Endothelial cell of umbilical vein (primary cell): ENCODE results near the gene SLC10A4. TPM values are rescaled to one million over a fixed set of nuclear protein-coding genes. Genes with fewer than 3 reads are reported as not detected.
"Not testable (repeated sequence)": the region's sequence is repeated elsewhere in the genome, so short reads cannot be mapped to it uniquely, and the experiment has no call there.

Source experiments
- BruUV-seq: library from RNA; stranded (reverse); fragments of 400-500 nt; replicated peaks from 2 replicates; lab custom pipeline; 2021; lab: Mats Ljungman, UMichigan
- CTCF ChIA-PET: fragments of 300-600, 350-600 bp; sonication (Branson Sonifier 250); formaldehyde crosslinking; loops from one replicate; lab custom pipeline; 2021; ENCODE audit warnings: antibody characterized with exemption, inconsistent platforms; lab: Charles Lee
- POLR2A ChIA-PET: fragments of 300-600, 350-600 bp; sonication (Branson Sonifier 250); formaldehyde crosslinking; loops from one replicate; lab custom pipeline; 2021; ENCODE audit warnings: antibody characterized with exemption, inconsistent platforms; lab: Charles Lee
- DNase-seq: peaks from one replicate; pipeline ENCODE4 v3.0.0-alpha.2; 2011; ENCODE audit warnings: low read depth, low spot score
- FAIRE-seq: peaks from 2 replicates; lab custom pipeline; 2011; peaks lifted over from hg19 to GRCh38; lab: Jason Lieb, UNC
- H2AFZ ChIP-seq: 2 replicates; pipeline ENCODE4 v1.6.0; 2012; ENCODE audit warnings: low read depth, low read length, control low read depth, inconsistent platforms
- H3K27ac ChIP-seq: 2 replicates; pipeline ENCODE4 v1.5.1; 2011; ENCODE audit warnings: low read depth, mild to moderate bottlenecking, control low read depth, low read length, moderate library complexity; ENCODE audit not compliant: insufficient read depth
- H3K27me3 ChIP-seq, 2 experiments: 2 replicates each; pipeline versions ENCODE4 v1.6.0 to v1.6.1; 2011; ENCODE audit warnings: low read length in 2 of 2, mixed read lengths in 1 of 2; ENCODE audit not compliant: control insufficient read depth in 2 of 2, insufficient read depth in 2 of 2
- H3K36me3 ChIP-seq, 2 experiments: 2 replicates in 1 of 2; 3 replicates in 1 of 2; pipeline ENCODE4 v1.5.1; 2011; ENCODE audit warnings: low read length in 2 of 2, mild to moderate bottlenecking in 1 of 2, moderate library complexity in 1 of 2; ENCODE audit not compliant: control insufficient read depth in 2 of 2, insufficient read depth in 2 of 2; ENCODE audit errors: extremely low read depth in 1 of 2
- H3K4me1 ChIP-seq: 3 replicates; pipeline ENCODE4 v1.5.1; 2011; ENCODE audit warnings: mild to moderate bottlenecking, low read length; ENCODE audit not compliant: control insufficient read depth, insufficient read depth; ENCODE audit errors: extremely low read depth
- H3K4me2 ChIP-seq: 2 replicates; pipeline ENCODE4 v1.6.1; 2011; ENCODE audit warnings: low read length, control low read depth, mixed read lengths; ENCODE audit not compliant: insufficient read depth
- H3K4me3 ChIP-seq, 3 experiments: fragments of 200-600 bp in 1 of 3; sonication (generic), shearing (Covaris generic) in 1 of 3; replicated peaks in 1 of 3; 2 replicates each; pipeline ENCODE4 v1.5.1; 2011 to 2016; ENCODE audit warnings: control low read depth in 3 of 3, low read length in 3 of 3, mild to moderate bottlenecking in 2 of 3, inconsistent platforms in 1 of 3, low read depth in 1 of 3, moderate library complexity in 1 of 3; ENCODE audit not compliant: insufficient read depth in 1 of 3
- H3K79me2 ChIP-seq: 2 replicates; pipeline ENCODE4 v1.6.0; 2012; ENCODE audit warnings: low read length, inconsistent platforms; ENCODE audit not compliant: control insufficient read depth, insufficient read depth
- H3K9ac ChIP-seq: replicated peaks from 2 replicates; pipeline ENCODE3; 2011; ENCODE audit warnings: low read length, control low read depth; ENCODE audit not compliant: insufficient read depth; ENCODE audit errors: extremely low read depth
- H3K9me1 ChIP-seq: replicated peaks from 3 replicates; pipeline ENCODE4 v1.6.0; 2011; ENCODE audit warnings: mild to moderate bottlenecking, low read length; ENCODE audit not compliant: control insufficient read depth, insufficient read depth; ENCODE audit errors: extremely low read depth
- H3K9me3 ChIP-seq: replicated peaks from 2 replicates; pipeline ENCODE4 v1.5.1; 2012; ENCODE audit warnings: low read length, inconsistent platforms; ENCODE audit not compliant: control insufficient read depth, insufficient read depth
- H4K20me1 ChIP-seq: replicated peaks from 2 replicates; pipeline ENCODE3; 2011; ENCODE audit warnings: mild to moderate bottlenecking, low read length; ENCODE audit not compliant: control insufficient read depth, insufficient read depth; ENCODE audit errors: extremely low read depth
- EZH2 ChIP-seq: IDR thresholded peaks from 2 replicates; pipeline ENCODE4 v1.6.1; 2012; ENCODE audit warnings: borderline replicate concordance, low read depth, mild to moderate bottlenecking, moderate library complexity, low read length, inconsistent platforms; ENCODE audit not compliant: severe bottlenecking
- FOS ChIP-seq: IDR thresholded peaks from 2 replicates; pipeline ENCODE4 v1.6.1; 2011; ENCODE audit warnings: mild to moderate bottlenecking, low read length, moderate library complexity, borderline replicate concordance; ENCODE audit not compliant: insufficient read depth
- GATA2 ChIP-seq: IDR thresholded peaks from 2 replicates; pipeline ENCODE4 v1.7.0; 2011; ENCODE audit warnings: low read depth, mild to moderate bottlenecking, moderate library complexity, mixed read lengths, low read length; ENCODE audit not compliant: insufficient read length, insufficient read depth
- JUN ChIP-seq: IDR thresholded peaks from 2 replicates; pipeline ENCODE4 v1.6.1; 2011; ENCODE audit warnings: borderline replicate concordance, low read depth; ENCODE audit not compliant: insufficient read length, insufficient read depth
- MYC ChIP-seq: IDR thresholded peaks from one replicate; pipeline ENCODE4 v1.6.1; 2011; ENCODE audit warnings: mild to moderate bottlenecking, low read depth, low read length
- POLR2A ChIP-seq: IDR thresholded peaks from 2 replicates; pipeline ENCODE4 v1.6.1; 2012; ENCODE audit warnings: low read depth, mild to moderate bottlenecking, control low read depth, low read length
- POLR2AphosphoS5 ChIP-seq: IDR thresholded peaks from 2 replicates; pipeline ENCODE4 v1.6.1; 2012; ENCODE audit warnings: low read depth, mild to moderate bottlenecking, control low read depth, low read length, moderate library complexity; ENCODE audit not compliant: insufficient read depth
- dilution Hi-C: fragments of 300-500 bp; cut with MboI; formaldehyde crosslinking; loops from one replicate; pipeline ENCODE4 v1.15.0; 2019; ENCODE audit warnings: low sequenced_read_pairs; ENCODE audit not compliant: extremely low pct_ligation_motif_present
- intact Hi-C: fragments of 100-400 bp; cut with micrococcal nuclease; formaldehyde crosslinking; loops from one replicate; pipeline ENCODE4 v1.10.0; 2022
- polyA plus RNA-seq, 4 experiments: library from polyadenylated mRNA; depleted of rRNA in 3 of 4; stranded (reverse) in 3 of 4; unstranded in 1 of 4; fragments of >200 nt; gene quantifications; 2 replicates each; pipeline versions ENCODE4 v1.2.1 to v1.2.3, GENCODE V29; 2011 to 2012; ENCODE audit warnings: missing spikeins in 1 of 4
- total RNA-seq: library from RNA; stranded (reverse); gene quantifications from 2 replicates; pipeline ENCODE4 v1.2.3, GENCODE V29; 2021
- TF ChIP-seq, protein P1 (sequence below), 2 donors: IDR thresholded peaks; 1 replicate in 1 of 2; 2 replicates in 1 of 2; pipeline ENCODE4 v1.5.1; 2011; ENCODE audit warnings: low read length in 2 of 2, mild to moderate bottlenecking in 2 of 2, moderate library complexity in 2 of 2, control low read depth in 1 of 2, inconsistent platforms in 1 of 2, low read depth in 1 of 2; ENCODE audit not compliant: insufficient read depth in 1 of 2; ENCODE audit errors: extremely low read depth in 1 of 2
- TF ChIP-seq, protein P2 (sequence below): IDR thresholded peaks from 2 replicates; pipeline ENCODE4 v1.6.1; 2011; ENCODE audit not compliant: insufficient read depth, insufficient read length

SLC10A4 gene
- total and polyA plus RNA-seq, 2 donors (not counting 3 experiments of a cell fraction or from before 2014, with no cell fraction given) = 0.06 TPM; not detected in 1

DNA sequence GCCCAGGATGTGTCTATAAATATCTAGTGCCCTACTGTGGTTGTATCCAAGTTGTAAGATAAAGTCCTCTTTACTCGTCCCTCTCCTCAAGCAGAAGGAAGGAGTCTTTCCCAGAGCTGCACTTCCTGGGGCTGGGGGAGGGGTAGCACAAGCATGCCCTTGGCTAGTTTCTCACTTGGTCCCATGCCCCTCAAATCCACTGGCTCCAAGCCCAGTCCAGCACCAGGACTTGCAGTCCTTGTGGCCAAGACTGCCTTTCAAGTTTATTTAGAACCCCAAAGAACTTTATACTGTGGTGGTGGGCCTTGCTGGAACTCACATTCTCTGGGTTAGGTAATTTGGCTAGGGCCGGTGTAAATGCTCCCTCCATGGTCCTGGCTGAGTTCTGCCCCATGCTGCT is 43.2 kb upstream of the SLC10A4 start:
- TF ChIP-seq POLR2A = no peak
- TF ChIP-seq GATA2 = no peak
- no peak for TF ChIP-seq POLR2AphosphoS5
- TF ChIP-seq JUN = no peak
- TF ChIP-seq EZH2 = no peak
- TF ChIP-seq FOS = no peak
- TF ChIP-seq, protein P1, sequence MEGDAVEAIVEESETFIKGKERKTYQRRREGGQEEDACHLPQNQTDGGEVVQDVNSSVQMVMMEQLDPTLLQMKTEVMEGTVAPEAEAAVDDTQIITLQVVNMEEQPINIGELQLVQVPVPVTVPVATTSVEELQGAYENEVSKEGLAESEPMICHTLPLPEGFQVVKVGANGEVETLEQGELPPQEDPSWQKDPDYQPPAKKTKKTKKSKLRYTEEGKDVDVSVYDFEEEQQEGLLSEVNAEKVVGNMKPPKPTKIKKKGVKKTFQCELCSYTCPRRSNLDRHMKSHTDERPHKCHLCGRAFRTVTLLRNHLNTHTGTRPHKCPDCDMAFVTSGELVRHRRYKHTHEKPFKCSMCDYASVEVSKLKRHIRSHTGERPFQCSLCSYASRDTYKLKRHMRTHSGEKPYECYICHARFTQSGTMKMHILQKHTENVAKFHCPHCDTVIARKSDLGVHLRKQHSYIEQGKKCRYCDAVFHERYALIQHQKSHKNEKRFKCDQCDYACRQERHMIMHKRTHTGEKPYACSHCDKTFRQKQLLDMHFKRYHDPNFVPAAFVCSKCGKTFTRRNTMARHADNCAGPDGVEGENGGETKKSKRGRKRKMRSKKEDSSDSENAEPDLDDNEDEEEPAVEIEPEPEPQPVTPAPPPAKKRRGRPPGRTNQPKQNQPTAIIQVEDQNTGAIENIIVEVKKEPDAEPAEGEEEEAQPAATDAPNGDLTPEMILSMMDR (IDR thresholded peaks at IDR 0.05; ENCODE audit: extremely low read depth in 1 of 2, insufficient read depth in 1 of 2, low read depth in 1 of 2, low read length in 2 of 2) = no peak
- TF ChIP-seq, protein P2, sequence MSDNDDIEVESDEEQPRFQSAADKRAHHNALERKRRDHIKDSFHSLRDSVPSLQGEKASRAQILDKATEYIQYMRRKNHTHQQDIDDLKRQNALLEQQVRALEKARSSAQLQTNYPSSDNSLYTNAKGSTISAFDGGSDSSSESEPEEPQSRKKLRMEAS = no peak
- TF ChIP-seq MYC = no peak
- no peaks in the 10 kb centered on the region for H3K4me1 ChIP-seq
- DNase-seq = no peak
- intact Hi-C loops = no loop called here
- no peaks in the 10 kb centered on the region for H3K36me3 ChIP-seq
- no peak overlapping the region for H3K4me2 ChIP-seq
- H4K20me1 ChIP-seq = no peaks in the 10 kb centered on the region
- POLR2A ChIA-PET = no interaction called here
- no peak for FAIRE-seq
- H3K27ac ChIP-seq = no peak overlapping the region
- H3K9ac ChIP-seq = no peak overlapping the region
- no TSS peak for BruUV-seq
- no peak overlapping the region for H2AFZ ChIP-seq
- no peak overlapping the region for H3K4me3 ChIP-seq
- dilution Hi-C loops = no loop called here
- no peaks in the 10 kb centered on the region for H3K79me2 ChIP-seq
- no peaks in the 10 kb centered on the region for H3K9me1 ChIP-seq
- H3K9me3 ChIP-seq = no peaks in the 10 kb centered on the region
- peaks cover 0 to 3% of the 10 kb centered on the region in 2 experiments for H3K27me3 ChIP-seq
- CTCF ChIA-PET = no interaction called here

DNA sequence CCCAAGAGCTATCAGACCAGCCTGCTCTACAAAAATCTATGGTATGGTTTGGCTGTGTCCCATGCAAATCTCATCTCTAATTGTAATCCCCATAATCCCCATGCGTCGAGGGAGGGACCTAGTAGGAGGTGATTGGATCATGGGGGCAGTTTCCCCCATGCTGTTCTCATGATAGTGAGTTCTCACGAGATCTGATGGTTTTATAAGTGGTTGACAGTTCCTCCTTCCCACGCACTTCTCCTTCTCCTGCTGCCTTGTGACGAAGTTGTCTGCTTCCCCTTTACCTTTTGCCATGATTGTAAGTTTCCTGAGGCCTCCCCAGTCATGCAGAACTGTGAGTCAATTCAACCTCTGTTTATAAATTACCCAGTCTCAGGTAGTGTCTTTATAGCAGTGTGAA is 42.2 kb upstream of the SLC10A4 start:
- H3K27ac ChIP-seq, FAIRE-seq, H2AFZ ChIP-seq, dilution Hi-C loops, intact Hi-C loops, POLR2A ChIA-PET, H3K79me2 ChIP-seq, H3K4me1 ChIP-seq, H3K9me1 ChIP-seq, H3K9ac ChIP-seq, H3K4me3 ChIP-seq, H3K36me3 ChIP-seq, H3K27me3 ChIP-seq, H3K9me3 ChIP-seq, H3K4me2 ChIP-seq, DNase-seq, BruUV-seq, H4K20me1 ChIP-seq: not testable (repeated sequence)
- CTCF ChIA-PET = interaction anchor here (1.2 to 1.8 kb wide), 2 partner anchors 34 to 106 kb away, joined by 3 to 5 read pairs; no protein-coding TSS in a partner anchor
